Prostate gland (tissue), 2 donors: ENCODE data around the gene ZNF740. TPM values are rescaled to one million over a fixed set of nuclear protein-coding genes. Genes with fewer than 3 reads are reported as not detected.
A peak's percentile ranks its signal among the peaks of the same experiment; 100 is the strongest.

ENCODE experiments used
- DNase-seq: peaks from one replicate; pipeline ENCODE4 v3.0.0-alpha.2; 2019; ENCODE audit warnings: low spot score
- H3K27ac ChIP-seq, 2 donors: fragments of 200-600 bp; sonication (generic); 2 replicates each; pipeline ENCODE4 v1.5.1; 2017 to 2019
- H3K27me3 ChIP-seq: fragments of 200-600 bp; sonication (generic); replicated peaks from 2 replicates; pipeline ENCODE4 v1.5.1; 2019; ENCODE audit not compliant: insufficient read depth
- H3K36me3 ChIP-seq, 2 donors: fragments of 200-600 bp; sonication (generic); 1 replicate in 1 of 2; 2 replicates in 1 of 2; pipeline versions ENCODE4 v1.5.1 to v1.8.1; 2017 to 2019
- H3K4me1 ChIP-seq: fragments of 200-600 bp; sonication (generic); replicated peaks from 2 replicates; pipeline ENCODE4 v1.5.1; 2019
- H3K4me3 ChIP-seq, 2 donors: fragments of 200-600 bp; sonication (generic); 2 replicates each; pipeline ENCODE4 v1.5.1; 2017 to 2019
- H3K9me3 ChIP-seq: fragments of 200-600 bp; sonication (generic); 2 replicates; pipeline ENCODE4 v1.5.1; 2017
- POLR2A ChIP-seq: fragments of 450-650 bp; IDR thresholded peaks from one replicate; pipeline ENCODE4 v1.6.1; 2016; ENCODE audit warnings: antibody characterized with exemption, mild to moderate bottlenecking
- POLR2AphosphoS5 ChIP-seq: sonication (generic); formaldehyde crosslinking; IDR thresholded peaks from one replicate; pipeline ENCODE4 v1.6.1; 2017; ENCODE audit warnings: antibody characterized with exemption
- WGBS: methylation state at CpG from one replicate; pipeline ENCODE4 v1.1.5; 2018; 5-methylcytosine and 5-hydroxymethylcytosine counted together
- intact Hi-C: fragments of 100-400 bp; cut with DNase I; formaldehyde crosslinking; loops from one replicate; pipeline ENCODE4 v1.14.2; 2022
- total RNA-seq, 2 donors: library from RNA; depleted of rRNA; stranded (reverse); fragments of >200 nt; gene quantifications; one replicate each; pipeline ENCODE4 v1.1.0, GENCODE V29; 2016
- TF ChIP-seq, protein P1 (sequence below), 4 experiments: fragments of 200-600 bp in 2 of 4; fragments of 450-650 bp in 2 of 4; sonication (generic) in 2 of 4; IDR thresholded peaks; 1 replicate in 3 of 4; 2 replicates in 1 of 4; pipeline ENCODE4 v1.5.1; 2016 to 2019; ENCODE audit warnings: antibody characterized with exemption in 4 of 4, mild to moderate bottlenecking in 2 of 4, moderate library complexity in 2 of 4

Gene ZNF740
- total RNA-seq, 2 donors from 2014 or later, result 17.0 to 19.1 TPM

DNA sequence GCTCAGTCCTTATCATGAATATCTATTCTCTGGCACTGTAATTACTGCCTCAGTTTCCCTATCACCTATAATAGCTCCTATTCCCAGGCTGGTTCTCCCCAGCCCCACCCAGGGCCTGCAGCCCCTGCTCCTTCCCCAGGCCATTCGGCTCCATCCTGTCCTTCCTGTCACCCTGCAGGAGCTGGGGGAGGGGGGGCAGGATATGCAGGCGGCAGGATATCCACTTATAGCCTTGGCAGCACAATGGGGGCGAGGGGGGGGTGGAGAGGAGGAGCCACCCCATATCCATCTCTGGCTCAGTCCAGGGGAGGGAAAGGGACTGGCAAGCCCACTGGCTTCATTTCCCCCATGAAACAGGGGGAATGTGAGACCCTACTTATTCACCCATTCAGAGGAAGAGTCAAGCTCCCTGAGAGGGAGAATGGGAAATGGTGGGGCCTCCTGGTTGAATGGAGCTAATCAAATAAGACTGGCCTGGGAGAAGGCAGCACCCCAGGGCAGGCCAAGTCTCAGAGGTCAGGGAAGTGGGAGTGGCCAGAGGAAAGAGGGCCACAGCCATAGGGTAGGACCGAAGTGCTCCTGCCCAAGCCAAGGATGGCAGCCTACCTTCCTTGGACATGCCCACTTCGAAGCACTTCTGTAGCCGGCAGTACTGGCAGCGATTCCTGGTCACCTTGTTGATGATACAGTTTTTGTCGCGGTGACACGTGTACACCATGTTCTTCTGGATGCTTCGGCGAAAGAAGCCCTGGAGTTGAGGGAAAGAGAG lies 34.3 kb downstream of the ZNF740 start:
- Histone ChIP-seq H3K36me3 (peaks cover 6 to 14% of the 10 kb centered on the region in 2 donors), H3K27me3 (no peaks in the 10 kb centered on the region), H3K4me1 (peaks cover 17% of the 10 kb centered on the region), H3K27ac (peak overlapping the region in 1 of 2 donors; percentile 26), H3K4me3 (no peak overlapping the region), H3K9me3 (no peaks in the 10 kb centered on the region)
- TF ChIP-seq, protein P1, sequence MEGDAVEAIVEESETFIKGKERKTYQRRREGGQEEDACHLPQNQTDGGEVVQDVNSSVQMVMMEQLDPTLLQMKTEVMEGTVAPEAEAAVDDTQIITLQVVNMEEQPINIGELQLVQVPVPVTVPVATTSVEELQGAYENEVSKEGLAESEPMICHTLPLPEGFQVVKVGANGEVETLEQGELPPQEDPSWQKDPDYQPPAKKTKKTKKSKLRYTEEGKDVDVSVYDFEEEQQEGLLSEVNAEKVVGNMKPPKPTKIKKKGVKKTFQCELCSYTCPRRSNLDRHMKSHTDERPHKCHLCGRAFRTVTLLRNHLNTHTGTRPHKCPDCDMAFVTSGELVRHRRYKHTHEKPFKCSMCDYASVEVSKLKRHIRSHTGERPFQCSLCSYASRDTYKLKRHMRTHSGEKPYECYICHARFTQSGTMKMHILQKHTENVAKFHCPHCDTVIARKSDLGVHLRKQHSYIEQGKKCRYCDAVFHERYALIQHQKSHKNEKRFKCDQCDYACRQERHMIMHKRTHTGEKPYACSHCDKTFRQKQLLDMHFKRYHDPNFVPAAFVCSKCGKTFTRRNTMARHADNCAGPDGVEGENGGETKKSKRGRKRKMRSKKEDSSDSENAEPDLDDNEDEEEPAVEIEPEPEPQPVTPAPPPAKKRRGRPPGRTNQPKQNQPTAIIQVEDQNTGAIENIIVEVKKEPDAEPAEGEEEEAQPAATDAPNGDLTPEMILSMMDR (IDR thresholded peaks at IDR 0.05), result no peak
- no peak for TF ChIP-seq POLR2AphosphoS5
- no peak for TF ChIP-seq POLR2A
- no peak for DNase-seq
- intact Hi-C loops, result loop anchor here (2.0 kb wide), 1 partner anchor 72 kb away; no protein-coding TSS in a partner anchor
- 60% methylated on average over 12 of the region's 12 CpGs for WGBS

DNA sequence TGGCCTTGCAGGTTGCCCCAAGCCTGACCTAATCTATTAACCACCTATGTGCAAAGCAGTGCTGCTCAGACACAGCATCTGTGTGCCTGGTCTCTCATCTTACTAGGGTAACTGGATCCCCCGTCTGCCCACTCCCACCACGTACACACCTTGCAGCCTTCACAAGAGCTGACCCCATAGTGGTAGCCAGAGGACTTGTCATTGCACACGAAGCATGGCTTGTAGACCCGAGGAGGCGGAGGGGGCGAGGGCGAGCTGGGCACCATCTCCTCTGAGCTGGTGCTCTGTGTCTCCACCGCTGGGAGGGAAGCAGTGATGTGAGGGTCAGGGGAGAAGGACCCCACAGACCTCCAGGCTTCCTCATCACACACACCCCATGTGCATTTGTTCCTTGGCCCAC lies 35.0 kb downstream of the ZNF740 start:
- peaks cover 6 to 14% of the 10 kb centered on the region in 2 donors for H3K36me3 ChIP-seq
- no peak overlapping the region for H3K4me3 ChIP-seq
- intact Hi-C loops, result loop anchor here (2.0 kb wide), 1 partner anchor 71 kb away; no protein-coding TSS in a partner anchor
- TF ChIP-seq POLR2AphosphoS5 (no peak), POLR2A (no peak)
- TF ChIP-seq, protein P1 (IDR thresholded peaks at IDR 0.05), result no peak
- no peaks in the 10 kb centered on the region for H3K9me3 ChIP-seq
- peaks cover 17% of the 10 kb centered on the region for H3K4me1 ChIP-seq
- no peaks in the 10 kb centered on the region for H3K27me3 ChIP-seq
- 76% methylated on average over 8 of the region's 8 CpGs for WGBS
- peak overlapping the region in 1 of 2 donors; percentile 26 for H3K27ac ChIP-seq
- DNase-seq, result no peak

GRCh38 chr12:53217051-53217930 lies 36.8 kb downstream of the ZNF740 start:
- Histone ChIP-seq H3K9me3 (no peaks in the 10 kb centered on the region), H3K36me3 (peaks cover 2 to 6% of the 10 kb centered on the region in 2 donors), H3K27me3 (no peaks in the 10 kb centered on the region), H3K4me3 (no peak overlapping the region), H3K27ac (peak overlapping the region; percentile 82 to 99), H3K4me1 (peaks cover 17% of the 10 kb centered on the region)
- DNase-seq, result no peak
- intact Hi-C loops, result no loop called here
- WGBS, result 47% methylated on average over 19 of the region's 19 CpGs
- TF ChIP-seq POLR2AphosphoS5, result peak; percentile 19
- no peak for TF ChIP-seq POLR2A
- TF ChIP-seq, protein P1 (IDR thresholded peaks at IDR 0.05), result no peak

GRCh38 chr12:53217931-53218307 lies 37.4 kb downstream of the ZNF740 start:
- Histone ChIP-seq H3K27ac (peak overlapping the region; percentile 82 to 99), H3K4me3 (peak overlapping the region; percentile 48 to 70), H3K9me3 (no peaks in the 10 kb centered on the region), H3K4me1 (peaks cover 17% of the 10 kb centered on the region), H3K36me3 (peaks cover 0 to 6% of the 10 kb centered on the region in 2 donors), H3K27me3 (no peaks in the 10 kb centered on the region)
- intact Hi-C loops, result no loop called here
- 21% methylated on average over 3 of the region's 3 CpGs for WGBS
- no peak for DNase-seq
- TF ChIP-seq, protein P1 (IDR thresholded peaks at IDR 0.05), result no peak
- TF ChIP-seq POLR2AphosphoS5 (no peak), POLR2A (no peak)
